Right hindlimb (tissue), 1 donor: ENCODE data around the gene WFDC12.
"Not testable (repeated sequence)": the region's sequence is repeated elsewhere in the genome, so short reads cannot be mapped to it uniquely, and the experiment has no call there.

Experiments used
- DNase-seq: peaks from one replicate; pipeline ENCODE4 v3.0.0-alpha.2; 2018

Gene WFDC12

GRCh38 chr20:45124365-45124764 is at the start of gene WFDC12:
TSS of gene WFDC12 (minus strand) at chr20:45124465. CDS start at chr20:45124447, 18 bp downstream.
- DNase-seq, result no peak

DNA sequence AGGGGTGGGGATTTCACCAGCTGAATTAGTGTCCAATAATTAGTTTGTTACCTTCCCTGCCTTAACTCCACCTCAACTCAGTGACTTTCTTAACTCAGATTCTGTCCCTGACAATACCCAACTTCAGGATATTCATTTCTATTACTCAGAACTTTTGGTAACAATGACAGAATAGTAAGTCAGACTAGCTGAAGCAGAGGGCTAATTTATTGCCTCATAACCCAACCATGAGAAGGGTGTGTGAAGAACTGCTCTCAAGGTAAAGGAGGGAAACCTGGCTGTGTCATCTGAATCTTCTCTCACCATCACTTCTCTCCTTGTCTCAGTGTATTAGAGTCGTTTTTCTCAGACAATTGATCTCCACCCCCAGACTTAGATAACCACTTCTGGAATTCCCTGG is 49.3 kb upstream of the WFDC12 start:
- no peak for DNase-seq

DNA sequence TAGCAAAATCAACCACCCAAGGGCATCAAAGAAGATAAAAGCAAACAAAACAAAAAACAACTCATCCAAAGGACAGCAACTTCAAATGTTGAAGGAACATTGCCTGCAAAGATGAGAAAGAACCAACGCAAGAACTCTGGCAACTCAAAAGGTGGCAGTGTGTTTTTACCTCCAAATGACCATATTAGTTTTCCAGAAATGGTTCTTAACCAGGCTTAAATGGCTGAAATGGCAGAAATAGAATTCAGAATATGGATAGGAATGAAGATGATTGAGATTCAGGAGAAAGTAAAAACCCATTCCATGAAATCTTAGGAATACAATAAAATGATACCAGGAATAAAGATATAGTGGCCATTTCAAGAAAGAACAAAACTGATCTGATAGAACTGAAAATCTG is 40.6 kb upstream of the WFDC12 start:
- DNase-seq, result no peak

DNA sequence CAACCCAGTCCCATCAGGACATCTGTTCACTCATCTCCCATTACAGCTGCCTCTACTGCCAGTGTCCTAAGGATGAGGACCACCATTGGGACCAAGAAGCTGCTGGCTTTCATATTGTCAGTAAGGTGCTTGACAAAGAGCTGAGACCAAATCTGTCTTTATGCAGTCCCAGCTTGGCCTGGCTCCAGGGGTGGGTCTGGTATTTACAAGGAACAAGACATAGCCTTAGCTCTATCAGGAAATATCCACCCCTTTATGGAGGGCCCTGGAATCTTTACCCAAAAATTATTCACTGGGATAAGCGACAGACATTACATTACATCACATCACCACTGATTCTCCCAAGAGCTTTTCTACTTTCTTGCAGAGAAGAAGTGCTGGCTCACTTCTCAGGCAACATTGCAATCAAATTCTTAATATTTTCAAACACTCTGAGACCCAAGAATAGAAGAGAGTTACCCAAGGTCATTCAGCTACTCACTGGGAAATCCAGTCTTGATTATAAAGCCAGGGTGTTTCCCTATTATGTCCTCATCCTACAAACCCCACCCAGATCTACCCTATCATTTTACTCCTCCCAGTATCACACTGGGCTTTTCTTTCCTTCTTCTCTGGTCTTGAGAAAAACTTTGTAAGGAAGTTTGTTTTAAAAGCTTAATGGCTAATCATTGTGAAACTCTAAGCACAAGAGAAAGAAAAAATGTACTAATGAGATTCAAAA is 39.0 kb upstream of the WFDC12 start:
- DNase-seq, result no peak

DNA sequence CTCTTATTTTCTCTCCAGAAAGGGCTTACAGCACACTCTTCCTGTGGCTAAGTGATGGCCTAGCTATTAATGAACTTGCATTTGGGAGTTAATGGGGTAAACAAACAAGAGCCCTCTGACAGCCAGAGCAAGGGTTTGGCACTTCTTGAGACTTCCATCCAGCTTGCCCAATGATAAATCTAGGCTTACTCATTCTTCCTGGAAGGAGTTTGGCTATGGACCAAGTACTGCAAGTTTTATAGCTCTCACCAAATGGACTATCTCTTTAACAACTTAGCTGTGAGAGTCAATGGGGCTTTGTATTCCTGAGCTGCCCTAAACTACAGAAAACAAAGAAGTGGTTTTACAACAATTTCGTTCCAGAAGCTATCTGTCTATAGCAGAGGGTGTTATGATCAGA is 33.7 kb upstream of the WFDC12 start:
- no peak for DNase-seq

GRCh38 chr20:45156713-45157112 is 32.4 kb upstream of the WFDC12 start:
- no peak for DNase-seq

DNA sequence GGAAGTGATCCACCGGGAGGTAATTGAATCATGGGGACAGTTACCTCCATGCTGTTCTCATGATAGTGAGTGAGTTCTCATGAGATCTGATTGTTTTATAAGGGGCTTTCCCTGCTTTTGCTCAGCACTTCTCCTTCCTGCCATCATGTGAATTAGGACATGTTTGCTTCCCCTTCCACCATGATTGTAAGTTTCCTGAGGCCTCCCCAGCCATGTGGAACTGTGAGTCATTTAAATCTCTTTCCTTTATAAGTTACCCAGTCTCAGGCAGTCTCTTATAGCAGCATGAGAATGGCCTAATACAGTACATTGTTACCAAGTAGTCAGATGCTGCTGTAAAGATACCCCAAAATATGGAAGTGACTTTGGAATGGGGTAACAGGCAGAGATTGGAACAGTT is 30.5 kb upstream of the WFDC12 start:
- DNase-seq, result not testable (repeated sequence)

DNA sequence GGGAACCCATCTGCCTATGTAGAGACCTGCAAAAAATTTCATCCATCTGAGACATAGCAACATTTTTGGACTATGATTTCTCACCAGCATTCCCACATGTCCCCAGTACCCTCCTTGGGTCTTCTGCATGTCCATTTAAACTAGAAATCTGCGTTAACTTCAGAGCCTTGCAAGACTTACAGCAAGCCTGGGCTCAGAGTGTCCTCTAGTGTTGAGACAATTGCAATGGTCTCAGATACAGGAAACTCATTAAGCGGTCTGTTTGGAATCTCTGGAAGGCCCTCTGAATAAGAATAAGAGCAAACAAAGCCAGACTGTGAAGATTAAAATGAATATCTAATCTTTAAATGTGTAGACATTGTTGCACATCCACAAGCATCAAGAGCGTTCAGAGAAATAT is 29.9 kb upstream of the WFDC12 start:
- DNase-seq, result no peak

DNA sequence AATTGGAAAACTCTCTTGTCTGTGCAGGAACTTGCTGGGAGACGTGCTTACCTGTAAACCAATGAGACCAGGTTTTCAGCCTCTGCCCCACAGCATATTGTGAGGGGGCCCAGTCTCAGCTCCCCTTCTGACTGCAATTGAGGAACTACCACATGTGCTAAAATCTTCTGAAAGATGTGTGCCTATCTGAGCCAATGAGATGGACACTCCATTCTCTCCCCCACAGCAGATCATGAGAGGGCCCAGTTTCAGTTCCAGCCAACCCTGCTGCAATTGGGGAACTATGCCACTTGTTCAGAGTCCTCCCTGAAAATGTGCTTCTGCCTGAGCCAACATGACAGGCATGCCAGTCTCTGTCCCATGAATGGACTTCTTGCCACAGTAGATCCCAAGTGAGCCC is 29.5 kb upstream of the WFDC12 start:
- no peak for DNase-seq

DNA sequence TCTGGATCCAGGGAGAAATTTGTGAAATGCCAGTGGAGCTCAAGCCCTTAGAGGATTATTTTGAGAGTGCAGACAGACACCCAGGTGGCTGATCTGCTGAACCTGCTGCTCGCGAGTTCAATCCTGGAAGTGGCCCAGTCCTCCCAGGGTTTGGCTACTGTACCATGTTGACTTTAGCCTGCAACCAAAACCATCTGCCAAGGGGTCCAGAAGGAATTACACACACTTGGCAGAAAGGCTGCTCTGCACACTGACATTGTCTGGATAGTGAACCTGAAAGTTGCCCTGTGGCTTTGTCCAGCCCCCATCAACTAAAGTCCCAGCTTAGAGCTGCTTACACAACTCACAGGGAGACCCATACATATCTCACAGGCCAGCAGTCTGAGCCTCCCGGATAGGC is 28.9 kb upstream of the WFDC12 start:
- DNase-seq, result no peak

DNA sequence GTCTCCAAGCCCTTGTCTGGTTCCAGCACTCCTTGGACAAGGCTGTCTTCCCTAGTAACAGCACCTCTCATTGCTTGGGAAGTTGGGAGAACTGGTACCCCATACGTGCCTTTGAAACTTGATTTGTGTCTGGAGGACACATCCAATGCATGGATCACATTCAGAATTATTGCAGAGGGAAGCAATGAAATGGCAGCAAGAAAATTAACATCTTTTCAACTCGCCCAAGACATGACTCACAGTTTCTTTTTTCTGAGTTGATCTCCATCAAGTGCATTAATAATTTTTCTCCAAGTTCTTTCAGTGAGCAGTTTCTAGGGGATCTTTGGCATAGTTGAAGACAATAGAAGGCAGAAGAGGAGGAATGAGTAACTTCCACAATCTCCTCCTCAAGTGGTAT is 28.1 kb upstream of the WFDC12 start:
- no peak for DNase-seq

DNA sequence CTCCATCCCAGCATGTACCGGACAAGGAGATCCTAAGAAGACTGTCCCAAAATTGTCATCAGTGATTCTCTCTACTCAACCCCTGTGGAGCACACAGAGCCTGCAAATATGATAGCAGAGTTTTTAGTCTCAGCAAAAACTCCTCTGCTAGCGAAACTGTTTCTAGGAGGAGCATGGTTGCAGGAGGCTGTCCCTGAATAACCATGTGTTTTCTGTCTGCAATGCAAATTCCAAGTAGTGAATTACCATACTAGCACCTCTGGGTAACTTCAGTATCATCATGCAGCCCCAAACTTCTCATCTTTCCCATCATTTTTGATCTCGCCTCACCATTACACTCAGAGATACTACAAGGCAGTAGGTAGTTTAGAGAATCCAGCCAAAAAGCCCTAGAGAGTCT is 24.8 kb upstream of the WFDC12 start:
- no peak for DNase-seq

- DNase-seq, result no peak
These were observed 16.6 kb upstream of the WFDC12 start for GRCh38 chr20:45140836-45141235.

GRCh38 chr20:45139733-45140375 is 15.6 kb upstream of the WFDC12 start:
- DNase-seq, result not testable (repeated sequence)

DNA sequence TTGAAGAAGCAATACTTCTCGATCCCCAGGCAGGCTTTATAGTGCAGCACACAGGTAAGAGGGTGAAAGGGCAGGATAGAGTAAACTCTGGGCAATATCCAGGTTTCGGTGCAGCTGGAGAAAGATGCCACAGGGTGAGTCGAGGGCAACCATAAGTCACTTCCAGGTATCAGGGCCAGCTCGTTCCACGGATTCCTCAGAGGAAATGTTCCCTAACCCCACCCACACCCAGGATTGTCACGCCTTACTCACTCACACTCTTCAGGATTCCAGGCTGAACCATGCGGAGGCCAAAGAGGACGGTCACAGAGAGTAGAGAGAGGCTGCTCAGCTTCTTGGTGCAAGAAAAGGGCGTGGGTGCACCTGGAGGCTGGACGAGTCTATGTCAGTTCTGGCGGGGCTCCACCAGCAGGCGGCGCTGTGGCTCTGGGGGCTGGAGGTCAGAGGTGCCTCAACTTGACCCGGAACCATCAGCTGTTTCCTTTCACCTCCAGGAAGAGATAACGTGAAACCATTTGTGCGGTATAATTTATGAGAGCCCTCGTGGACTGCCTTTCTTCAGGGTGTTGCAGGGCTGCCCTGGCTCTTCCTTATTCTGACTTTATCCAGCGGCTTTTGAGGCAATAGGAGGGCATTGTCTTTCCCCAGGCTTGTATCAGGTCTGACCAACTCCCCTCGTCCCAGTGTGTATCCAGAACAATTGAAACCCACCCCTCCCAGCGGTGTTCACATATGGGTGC is 14.5 kb upstream of the WFDC12 start:
- no peak for DNase-seq

DNA sequence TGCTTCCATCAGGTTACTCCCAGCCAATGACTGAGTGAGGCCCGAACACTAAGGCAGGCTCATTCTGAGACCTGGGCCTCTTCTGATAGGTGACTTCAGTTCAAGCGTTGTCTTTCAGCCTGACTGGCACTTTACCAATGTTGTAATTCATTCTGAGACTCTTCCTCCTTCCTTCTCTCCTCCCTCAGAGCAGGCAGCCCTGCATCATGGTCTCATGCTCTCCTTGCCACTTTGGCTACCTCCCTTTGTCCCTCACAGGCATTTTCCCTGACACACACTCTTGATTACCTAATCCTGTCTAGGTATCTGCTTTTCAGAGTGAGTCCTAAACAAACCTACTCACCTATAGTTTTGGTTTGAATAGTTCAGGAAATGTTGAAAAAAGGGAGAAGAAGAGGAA is 12.6 kb upstream of the WFDC12 start:
- no peak for DNase-seq

DNA sequence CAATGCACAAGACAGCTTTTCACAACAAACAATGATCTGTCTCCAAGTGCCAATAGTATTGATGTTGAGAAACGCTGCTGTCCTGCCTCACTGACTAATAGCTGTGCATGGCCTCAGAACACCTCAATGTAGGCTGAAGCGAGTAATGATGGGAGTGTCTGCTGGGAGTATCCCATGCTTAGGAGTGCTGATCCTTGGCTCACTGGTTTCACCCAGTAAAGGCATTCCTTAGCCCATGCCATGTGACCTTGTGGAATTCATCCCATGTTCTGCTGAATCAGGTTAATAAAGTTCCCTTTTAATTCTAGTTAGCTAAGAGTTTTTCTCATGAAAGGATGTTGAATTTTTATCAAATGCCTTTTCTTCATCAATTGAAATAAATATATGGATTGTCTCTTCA is 3.8 kb upstream of the WFDC12 start:
- DNase-seq, result no peak

DNA sequence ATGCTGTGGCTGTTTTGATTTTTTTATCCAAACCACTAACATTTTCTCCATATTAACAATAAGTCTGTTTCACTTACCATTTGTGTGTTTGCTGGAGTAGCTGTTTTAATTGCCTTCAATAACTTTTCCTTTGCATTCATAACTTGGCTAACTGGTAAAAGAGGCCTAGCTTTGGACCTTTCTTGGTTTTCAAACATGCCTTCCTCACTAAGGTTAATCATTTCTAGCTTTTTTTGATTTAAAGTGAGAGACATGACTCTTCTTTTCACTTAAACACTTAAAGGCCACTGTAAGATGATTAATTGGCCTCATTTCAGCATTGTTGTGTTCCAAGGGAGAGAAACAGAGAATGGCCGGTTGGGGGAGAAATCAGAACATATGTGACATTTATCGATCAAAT is 2.9 kb downstream of the WFDC12 start:
- DNase-seq, result no peak

DNA sequence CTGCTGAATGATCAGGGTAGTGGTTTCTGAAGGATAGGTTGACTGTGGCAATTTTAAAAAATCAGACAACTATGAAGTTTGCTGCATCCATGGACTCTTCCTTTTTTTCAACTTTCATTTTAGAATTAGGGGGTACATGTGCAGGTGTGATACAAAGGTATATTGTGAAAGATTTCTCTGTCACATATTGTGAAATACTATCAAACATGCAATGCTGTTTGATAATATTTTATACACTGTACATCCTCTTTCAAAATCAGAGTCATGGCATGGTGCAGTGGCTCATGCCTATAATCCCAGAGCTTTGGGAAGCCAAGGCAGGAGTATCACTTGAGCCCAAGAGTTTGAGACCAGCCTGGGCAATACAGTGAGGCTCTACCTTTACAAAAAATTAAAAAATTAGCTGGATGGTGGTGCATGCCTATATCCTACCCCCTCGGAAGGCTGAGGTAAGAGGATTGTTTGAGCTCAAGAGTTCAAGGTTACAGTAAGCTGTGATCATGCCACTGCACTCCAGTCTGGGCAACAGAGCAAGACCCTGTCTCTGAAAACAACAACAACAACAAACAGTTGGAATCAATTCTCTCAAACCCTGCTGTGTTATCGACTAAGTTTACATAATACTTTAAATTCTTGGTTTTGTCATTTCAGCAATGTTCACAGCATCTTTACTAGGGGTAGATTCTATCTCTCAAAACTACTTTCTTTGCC is 4.6 kb downstream of the WFDC12 start:
- no peak for DNase-seq

GRCh38 chr20:45118028-45118427 is 6.2 kb downstream of the WFDC12 start:
- DNase-seq, result no peak

DNA sequence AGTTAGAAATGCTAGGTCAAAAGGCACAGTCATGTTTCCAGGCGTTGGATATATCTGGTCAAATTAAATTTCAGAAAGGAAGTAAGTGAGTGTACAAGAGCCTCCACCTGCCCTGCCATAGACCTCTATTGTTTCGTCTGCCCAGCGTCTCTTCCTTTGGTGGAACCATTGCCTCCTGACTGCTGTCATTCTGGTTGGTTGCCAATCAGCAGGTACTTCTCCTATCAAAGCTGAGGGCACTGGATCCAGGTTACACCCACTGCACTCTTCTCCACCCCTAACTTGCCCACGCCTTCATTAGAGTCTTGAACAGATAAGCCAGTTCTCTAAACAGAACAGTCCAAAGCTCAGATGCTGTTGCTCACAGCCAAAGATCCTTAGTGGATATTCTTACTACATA is 6.7 kb downstream of the WFDC12 start:
- no peak for DNase-seq

DNA sequence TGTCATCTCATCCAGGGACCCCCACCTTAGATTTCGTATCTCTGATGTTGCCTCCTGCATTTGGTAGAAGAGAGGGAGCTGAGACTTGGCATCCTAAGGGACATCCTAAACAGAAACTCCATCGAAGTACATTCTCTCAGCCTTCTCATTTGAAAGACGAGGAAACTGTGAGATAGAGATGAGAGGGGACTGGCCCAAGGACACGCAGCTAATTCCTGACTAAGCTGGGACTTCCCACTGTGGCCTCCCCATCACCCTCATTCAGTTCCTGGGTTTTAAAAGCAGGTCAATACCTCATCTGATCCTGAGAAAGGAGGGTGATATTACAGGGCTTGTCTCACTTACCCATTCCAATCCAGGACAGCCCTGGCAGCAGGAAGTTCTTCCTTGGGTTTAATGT is 8.4 kb downstream of the WFDC12 start:
- DNase-seq, result no peak

DNA sequence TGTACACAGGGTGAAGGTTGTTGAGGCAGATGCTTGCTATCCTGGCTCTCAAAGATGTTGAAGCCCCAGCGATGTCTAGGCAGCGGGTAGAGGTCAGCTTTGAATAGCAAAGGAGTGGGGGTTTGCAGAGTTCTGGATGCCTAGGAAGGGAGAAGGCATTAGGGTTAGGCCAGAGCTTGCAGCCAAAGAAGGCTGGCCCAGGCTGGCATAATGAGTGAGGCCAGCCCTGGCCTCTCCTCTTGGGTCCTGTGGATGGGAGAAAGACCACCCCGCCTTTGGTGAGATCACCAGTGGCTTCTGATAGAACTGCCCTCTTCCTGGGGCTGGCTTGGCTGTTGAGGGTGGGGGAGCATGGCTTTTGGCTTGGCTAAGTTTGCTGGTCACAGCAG is 8.9 kb downstream of the WFDC12 start:
- no peak for DNase-seq
